Endometrial microvascular endothelial cells (primary cell): ENCODE data around the gene MGAT4D. TPM values are rescaled to one million over a fixed set of nuclear protein-coding genes. Genes with fewer than 3 reads are reported as not detected.
"Not testable (repeated sequence)": the region's sequence is repeated elsewhere in the genome, so short reads cannot be mapped to it uniquely, and the experiment has no call there.

Experiments used
- in situ Hi-C: cut with HindIII; loops from 2 replicates; pipeline ENCODE4 v1.10.0; 2017; ENCODE audit warnings: low sequenced_read_pairs, low pct_unique_long_range_greater_than_20kb; ENCODE audit errors: inconsistent ontology term
- total RNA-seq: library from RNA; depleted of rRNA; stranded (reverse); fragments of >200 nt; gene quantifications from one replicate; pipeline ENCODE4 v1.2.3, GENCODE V29; 2015; ENCODE audit errors: inconsistent ontology term

MGAT4D gene
- total RNA-seq, 1 donor from 2014 or later = not detected

DNA sequence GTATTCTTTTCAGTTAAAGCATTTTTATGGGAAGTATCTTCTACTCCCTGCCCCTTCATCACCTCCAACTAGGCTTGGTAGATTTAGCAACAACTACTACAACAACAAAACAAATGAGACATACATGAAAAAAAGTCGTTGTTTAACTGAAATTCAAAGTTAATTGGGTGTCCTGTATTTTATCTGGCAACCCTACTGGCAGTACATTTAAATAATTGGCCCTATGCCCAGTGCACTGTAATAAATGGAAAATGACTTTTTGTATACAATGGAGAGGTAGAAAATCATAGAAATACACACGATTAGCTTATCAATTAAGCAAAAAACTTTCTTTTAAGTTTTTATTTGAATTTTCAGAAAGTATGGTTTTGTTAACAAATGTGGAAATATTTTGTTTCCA, 49.3 kb downstream of the MGAT4D start:
- in situ Hi-C loops = no loop called here

DNA sequence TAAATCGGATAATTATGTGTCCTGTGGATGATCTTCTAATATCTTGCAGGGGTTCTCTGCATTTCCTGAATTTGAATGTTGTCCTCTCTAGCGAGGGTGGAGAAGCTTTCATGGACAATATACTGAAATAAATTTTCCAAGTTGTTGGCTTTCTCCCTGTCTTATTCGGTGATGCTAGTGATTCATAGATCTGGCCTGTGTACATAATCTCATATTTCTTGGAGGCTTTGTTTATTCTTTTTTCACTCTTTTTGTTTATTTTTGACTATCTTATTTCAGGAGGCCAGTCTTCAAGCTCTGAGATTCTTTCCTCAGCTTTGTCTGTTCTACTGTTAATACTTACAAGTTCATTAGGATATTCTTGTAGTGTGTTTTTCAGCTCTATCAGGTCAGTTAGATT, 49.9 kb downstream of the MGAT4D start:
- in situ Hi-C loops = no loop called here

DNA sequence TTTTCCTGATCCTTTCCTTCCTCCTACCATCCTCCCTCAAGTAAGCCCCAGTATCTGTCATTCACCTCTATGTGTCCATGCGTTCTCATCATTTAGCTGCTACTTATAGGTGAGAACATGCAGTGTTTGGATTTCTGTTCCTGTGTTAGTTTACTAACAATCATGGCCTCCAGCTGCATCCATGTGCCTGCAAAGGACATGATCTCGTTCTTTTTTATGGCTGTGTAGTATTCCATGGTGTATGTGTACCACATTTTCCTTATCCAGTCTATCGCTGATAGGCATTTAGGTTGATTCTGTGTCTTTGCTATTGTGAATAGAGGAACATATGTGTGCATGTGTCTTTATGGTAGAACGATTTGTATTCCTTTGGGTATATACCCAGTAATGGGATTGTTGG, 53.7 kb downstream of the MGAT4D start:
- in situ Hi-C loops = not testable (repeated sequence)

DNA sequence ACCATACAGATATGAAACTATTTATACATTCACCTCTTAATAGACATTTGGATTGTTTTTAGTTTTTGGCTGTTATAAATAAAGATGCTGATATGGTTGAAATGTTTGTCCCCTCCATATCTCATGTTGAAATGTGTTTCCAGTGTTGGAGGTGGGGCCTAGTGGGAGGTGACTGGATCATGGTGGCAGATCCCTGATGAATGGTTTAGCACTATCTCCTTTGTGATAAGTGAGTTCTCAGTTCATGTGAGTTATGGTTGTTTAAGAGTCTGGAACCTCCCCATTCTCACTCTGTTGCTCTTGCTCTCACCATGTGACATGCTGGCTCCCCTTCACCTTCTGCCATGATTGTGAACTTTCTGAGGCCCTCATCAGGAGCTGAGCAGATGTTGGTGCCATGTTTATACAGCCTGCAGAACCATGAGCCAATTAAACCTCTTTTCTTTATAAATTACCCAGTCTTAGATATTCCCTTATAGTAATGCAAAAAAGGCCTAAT, 58.4 kb downstream of the MGAT4D start:
- in situ Hi-C loops = no loop called here

DNA sequence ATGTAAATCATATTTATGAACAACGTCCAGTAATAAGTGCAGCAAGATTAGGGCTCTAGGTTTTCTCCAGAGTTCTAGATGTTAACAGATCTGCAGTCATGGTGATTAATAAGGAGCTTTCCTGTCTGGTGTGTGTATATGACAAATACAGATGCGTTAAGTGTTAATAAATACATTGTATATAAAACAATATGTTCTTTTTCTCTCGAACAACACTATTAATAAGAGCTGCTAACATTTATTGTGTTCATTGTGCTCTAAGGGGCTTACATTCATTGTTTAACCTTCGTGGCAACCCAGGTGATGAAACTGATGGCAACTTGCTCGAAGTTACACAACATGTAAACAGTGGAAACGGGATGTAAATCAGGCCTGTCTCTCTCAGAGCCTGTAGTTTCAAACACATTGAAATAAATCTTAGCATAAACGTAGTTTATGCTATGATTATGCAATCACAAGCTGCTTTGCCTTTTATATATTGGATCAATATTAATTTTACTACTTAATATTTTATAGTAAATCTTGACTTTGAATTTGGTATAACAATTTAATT, 70.1 kb downstream of the MGAT4D start:
- in situ Hi-C loops = no loop called here

DNA sequence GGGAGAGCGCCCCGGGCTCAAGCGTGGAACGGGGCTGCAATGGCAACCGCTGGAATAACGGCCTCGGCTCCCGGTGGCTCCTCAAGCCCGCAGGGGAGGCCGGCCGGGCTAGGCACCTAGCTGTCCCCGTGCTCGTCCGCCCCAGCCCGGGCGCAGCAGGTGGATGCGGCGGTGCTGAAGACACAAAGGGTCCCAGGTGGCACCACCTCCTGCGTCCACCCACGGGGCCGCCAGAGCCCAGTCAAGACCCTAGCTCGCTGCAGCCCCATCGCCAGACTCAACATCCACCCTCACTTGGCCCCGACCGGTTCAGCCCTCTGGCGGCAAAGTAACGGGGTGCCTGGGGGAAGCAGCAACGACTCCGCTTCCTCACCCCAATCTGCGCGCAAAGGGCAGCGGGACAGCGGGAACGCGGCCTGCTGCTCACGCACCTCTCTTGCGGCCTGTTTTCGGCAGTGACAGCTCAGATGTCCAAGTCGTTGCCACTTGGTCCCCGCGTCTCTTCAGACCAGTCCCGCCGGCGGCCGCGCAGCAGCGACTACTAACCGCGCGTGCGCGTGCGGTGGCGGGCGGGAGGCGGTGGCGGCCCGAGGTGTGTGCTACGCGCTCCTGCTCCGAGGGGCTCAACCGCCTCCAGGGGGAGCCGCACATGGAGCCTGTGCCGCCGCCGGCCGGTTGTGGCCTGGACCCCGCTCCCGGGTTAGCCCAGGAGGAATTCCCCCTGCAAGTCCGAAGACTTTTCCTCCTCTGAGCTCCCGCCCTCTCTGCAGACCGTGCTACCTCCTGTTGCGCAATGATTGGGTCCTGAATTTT, 70.8 kb downstream of the MGAT4D start, which contains the start of gene CLGN:
Gene CLGN (minus strand): TSS at position 543 of the 813 bp plus-strand sequence. CDS start 14,570 bp downstream, outside the sequence.
- in situ Hi-C loops = no loop called here

DNA sequence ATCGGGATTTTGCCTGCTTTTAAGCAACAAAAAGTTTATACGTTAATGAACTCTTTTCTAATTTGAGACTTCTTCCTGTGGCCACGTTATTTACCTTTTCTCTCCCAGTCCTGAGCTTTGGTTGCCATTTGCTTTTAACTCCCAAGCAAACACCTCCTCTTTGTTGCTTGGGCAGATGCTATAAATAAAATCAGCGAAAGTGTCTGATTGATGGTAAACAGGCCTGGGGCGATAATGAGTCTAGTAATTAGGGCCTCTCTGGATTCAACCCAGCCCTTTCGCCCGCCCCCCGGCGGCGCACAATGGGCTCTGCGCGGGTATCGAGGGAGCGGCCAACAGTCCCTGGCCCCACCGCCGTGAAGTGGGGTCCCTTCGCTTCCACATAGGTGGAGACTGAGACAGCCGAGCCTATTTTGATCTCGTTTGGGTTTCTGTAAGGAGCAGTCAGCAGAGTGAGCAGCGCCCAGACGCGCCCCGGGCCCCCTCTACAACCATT, 71.4 kb downstream of the MGAT4D start:
- in situ Hi-C loops = no loop called here

DNA sequence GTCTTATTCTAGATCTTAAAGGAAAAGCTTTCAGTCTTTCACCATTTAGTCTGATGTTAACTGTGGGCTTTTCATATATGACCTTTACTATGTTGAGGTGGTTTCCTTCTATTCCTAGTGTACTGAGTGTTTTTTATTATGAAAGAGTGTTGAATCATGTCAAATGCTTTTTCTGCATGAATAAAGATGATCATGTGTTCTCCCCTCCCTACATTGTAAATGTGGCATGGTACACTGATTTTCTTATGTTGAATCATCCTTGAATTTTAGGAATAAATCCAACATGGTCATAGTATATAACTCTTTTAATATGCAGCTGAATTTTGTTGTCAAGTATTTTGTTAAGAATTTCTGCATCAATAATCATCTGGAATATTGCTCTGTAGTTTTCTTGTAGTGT, 75.0 kb downstream of the MGAT4D start:
- in situ Hi-C loops = no loop called here

DNA sequence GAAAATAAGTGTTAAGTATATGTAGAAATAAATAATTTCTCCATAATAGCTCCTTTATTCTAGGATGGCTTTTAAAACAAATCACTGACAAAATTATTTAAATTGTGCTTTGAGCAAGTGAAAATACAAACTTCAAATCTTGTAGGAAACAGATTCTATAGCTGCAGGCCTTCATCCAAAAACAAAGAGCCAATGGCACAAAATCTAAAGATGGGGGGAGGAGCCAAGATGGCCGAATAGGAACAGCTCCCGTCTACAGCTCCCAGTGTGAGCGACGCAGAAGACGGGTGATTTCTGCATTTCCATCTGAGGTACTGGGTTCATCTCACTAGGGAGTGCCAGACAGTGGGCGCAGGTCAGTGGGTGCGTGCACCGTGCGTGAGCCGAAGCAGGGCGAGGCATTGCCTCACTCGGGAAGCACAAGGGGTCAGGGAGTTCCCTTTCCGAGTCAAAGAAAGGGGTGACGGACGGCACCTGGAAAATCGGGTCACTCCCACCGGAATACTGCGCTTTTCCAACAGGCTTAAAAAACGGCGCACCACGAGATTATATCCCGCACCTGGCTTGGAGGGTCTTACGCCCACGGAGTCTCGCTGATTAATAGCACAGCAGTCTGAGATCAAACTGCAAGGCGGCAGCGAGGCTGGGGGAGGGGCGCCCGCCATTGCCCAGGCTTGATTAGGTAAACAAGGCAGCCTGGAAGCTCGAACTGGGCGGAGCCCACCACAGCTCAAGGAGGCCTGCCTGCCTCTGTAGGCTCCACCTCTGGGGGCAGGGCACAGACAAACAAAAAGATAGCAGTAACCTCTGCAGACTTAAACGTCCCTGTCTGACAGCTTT, 84.7 kb downstream of the MGAT4D start:
- in situ Hi-C loops = not testable (repeated sequence)

DNA sequence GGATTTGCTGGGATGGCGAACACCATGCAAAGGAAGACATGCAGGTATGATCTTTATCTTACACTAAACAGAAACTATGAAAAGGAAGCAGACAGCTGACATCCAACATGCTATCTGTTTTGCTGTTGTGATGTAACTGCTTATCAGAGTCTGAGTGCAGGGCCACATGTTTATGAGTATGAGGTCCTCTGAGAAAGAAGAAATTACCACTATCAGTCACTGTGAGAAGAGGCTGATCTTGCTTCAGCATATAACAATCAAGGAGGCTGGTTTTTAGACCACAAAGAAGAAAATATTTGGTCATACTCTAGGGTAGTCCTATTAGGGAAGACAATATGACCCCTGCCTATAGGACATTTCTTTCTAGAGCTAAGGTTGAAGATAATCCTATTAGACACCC, 89.1 kb downstream of the MGAT4D start:
- in situ Hi-C loops = no loop called here

DNA sequence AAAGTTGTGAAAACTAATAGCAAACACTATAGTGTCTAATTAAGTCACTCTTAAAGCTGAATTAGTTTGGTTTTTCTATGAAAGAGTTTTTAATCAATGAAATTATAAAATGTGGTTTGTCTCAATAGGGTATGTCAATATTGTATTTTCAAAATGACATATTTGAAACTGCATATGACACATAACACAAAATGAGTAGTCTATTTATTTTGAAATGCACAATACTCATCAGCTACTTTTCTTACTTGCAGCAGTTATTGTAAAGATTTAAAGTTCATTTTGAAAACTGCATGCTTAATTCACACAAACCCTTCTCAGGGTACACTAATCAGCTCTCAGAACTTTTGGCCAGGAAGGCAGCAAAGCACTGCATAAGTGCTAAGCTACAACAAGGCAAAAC, 91.8 kb downstream of the MGAT4D start:
- in situ Hi-C loops = no loop called here

DNA sequence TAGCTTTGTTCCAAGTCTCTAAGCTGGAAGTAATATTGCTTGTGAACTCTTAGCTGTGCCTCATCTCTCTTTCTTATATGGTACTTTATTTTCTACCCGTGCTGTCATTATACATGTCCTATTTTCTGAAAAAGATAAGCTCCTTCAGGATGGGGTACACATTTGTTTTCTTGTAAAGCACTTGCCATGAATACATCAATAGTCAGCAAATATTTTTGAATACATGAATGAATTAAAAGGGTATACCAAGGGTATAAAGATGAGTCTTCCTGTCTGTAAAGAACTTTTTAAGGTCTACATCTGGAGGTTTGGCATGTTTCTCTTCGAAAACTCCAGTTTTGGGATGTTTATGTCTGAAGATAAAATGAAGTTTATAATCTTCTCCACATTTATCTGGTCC, 98.0 kb downstream of the MGAT4D start:
- in situ Hi-C loops = no loop called here

DNA sequence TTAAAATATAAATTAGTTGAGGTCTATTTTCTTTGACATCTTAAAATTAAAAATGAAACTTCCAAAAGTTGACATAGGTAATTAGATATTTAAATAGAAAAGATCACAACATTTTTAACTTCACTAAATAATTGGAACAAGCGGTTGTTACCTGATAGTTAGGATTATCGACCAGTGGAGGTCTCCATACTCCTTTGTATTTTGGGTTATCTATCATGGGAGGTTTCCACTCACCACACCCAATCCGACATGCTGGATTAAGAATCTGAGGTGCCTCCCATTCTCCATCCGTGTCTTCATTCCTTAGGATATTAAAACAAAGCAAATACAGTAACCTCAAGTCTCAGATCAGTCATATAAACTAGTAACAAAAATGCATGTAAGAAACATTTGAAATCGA, 102.4 kb downstream of the MGAT4D start:
- in situ Hi-C loops = no loop called here

Other genes with a start within 250 kb of the MGAT4D start
- gene SCOC, start 124.6 kb downstream of the MGAT4D start, total RNA-seq = 54.2 TPM
- gene CLGN, start 70.6 kb downstream of the MGAT4D start, total RNA-seq = 0.37 TPM
- 10.7 TPM for gene ELMOD2, start 25.9 kb upstream of the MGAT4D start, total RNA-seq
- gene UCP1, start 70.7 kb upstream of the MGAT4D start, total RNA-seq = not detected